Measurements from ENCODE around the gene DYRK1A. TPM values are rescaled to one million over a fixed set of nuclear protein-coding genes. Genes with fewer than 3 reads are reported as not detected.

The DYRK1A gene
- total RNA-seq, 4 donors from 2014 or later: 76.5 to 105 (median 91.3) TPM

GRCh38 chr21:37550618-37551330 is 184.2 kb downstream of the DYRK1A start:
- WGBS: 64% methylated on average over 9 of the region's 12 CpGs
- H3K4me3 ChIP-seq: no peak overlapping the region
- peak in 1 of 2 donors; percentile 50 for DNase-seq (ENCODE audit: low spot score in 2 of 2)

GRCh38 chr21:37551331-37551992 is 184.9 kb downstream of the DYRK1A start:
- 42% methylated on average over 13 of the region's 21 CpGs for WGBS
- no peak overlapping the region for H3K4me3 ChIP-seq
- TF ChIP-seq, protein P1, sequence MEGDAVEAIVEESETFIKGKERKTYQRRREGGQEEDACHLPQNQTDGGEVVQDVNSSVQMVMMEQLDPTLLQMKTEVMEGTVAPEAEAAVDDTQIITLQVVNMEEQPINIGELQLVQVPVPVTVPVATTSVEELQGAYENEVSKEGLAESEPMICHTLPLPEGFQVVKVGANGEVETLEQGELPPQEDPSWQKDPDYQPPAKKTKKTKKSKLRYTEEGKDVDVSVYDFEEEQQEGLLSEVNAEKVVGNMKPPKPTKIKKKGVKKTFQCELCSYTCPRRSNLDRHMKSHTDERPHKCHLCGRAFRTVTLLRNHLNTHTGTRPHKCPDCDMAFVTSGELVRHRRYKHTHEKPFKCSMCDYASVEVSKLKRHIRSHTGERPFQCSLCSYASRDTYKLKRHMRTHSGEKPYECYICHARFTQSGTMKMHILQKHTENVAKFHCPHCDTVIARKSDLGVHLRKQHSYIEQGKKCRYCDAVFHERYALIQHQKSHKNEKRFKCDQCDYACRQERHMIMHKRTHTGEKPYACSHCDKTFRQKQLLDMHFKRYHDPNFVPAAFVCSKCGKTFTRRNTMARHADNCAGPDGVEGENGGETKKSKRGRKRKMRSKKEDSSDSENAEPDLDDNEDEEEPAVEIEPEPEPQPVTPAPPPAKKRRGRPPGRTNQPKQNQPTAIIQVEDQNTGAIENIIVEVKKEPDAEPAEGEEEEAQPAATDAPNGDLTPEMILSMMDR (IDR thresholded peaks at IDR 0.05): no peak
- TF ChIP-seq POLR2AphosphoS5 (IDR thresholded peaks at IDR 0.05) (no peak), EP300 (IDR thresholded peaks at IDR 0.05) (no peak), POLR2A (IDR thresholded peaks at IDR 0.05) (no peak)
- no peak overlapping the region for H3K27ac ChIP-seq
- no peaks in the 10 kb centered on the region for H3K9me3 ChIP-seq
- H3K27me3 ChIP-seq: no peaks in the 10 kb centered on the region
- peaks cover 11% of the 10 kb centered on the region for H3K4me1 ChIP-seq
- no peaks in the 10 kb centered on the region for H3K36me3 ChIP-seq
- peak in 1 of 2 donors; percentile 42 for DNase-seq (ENCODE audit: low spot score in 2 of 2)

More at GRCh38 chr21:37550618-37551330, 184.2 kb downstream of the DYRK1A start:
- peaks cover 5% of the 10 kb centered on the region for H3K27me3 ChIP-seq
- no peaks in the 10 kb centered on the region for H3K36me3 ChIP-seq
- H3K4me1 ChIP-seq: peaks cover 11% of the 10 kb centered on the region
- H3K27ac ChIP-seq: no peak overlapping the region
- no peaks in the 10 kb centered on the region for H3K9me3 ChIP-seq
- TF ChIP-seq POLR2A (IDR thresholded peaks at IDR 0.05) (no peak), EP300 (IDR thresholded peaks at IDR 0.05) (no peak), POLR2AphosphoS5 (IDR thresholded peaks at IDR 0.05) (no peak)
- TF ChIP-seq, protein P1 (IDR thresholded peaks at IDR 0.05): no peak

DNA sequence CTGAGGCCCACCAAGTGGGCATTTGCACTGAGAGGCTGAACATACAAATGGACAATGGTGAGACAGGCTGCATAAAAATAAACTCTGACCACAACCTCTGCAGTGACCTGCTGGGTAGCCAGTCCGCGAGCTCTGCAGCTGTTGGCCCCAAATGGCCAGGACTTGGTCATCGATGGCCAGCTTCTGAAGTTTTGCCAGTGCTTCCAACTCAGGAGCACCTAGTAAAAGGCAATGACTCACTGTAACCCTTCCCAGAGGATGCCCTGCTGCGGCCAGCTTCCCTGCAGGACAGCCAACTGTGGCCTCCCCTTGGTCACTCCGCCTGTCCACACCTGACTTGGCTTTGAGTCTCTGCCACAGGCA is 185.4 kb downstream of the DYRK1A start:
- H3K36me3 ChIP-seq: no peaks in the 10 kb centered on the region
- H3K4me1 ChIP-seq: peaks cover 6% of the 10 kb centered on the region
- peak in 1 of 2 donors; percentile 29 for DNase-seq (ENCODE audit: low spot score in 2 of 2)
- no peaks in the 10 kb centered on the region for H3K27me3 ChIP-seq
- WGBS: 80% methylated on average over 4 of the region's 5 CpGs
- TF ChIP-seq EP300 (IDR thresholded peaks at IDR 0.05) (no peak), POLR2A (IDR thresholded peaks at IDR 0.05) (no peak), POLR2AphosphoS5 (IDR thresholded peaks at IDR 0.05) (no peak)
- TF ChIP-seq, protein P1 (IDR thresholded peaks at IDR 0.05): no peak
- no peaks in the 10 kb centered on the region for H3K9me3 ChIP-seq
- no peak overlapping the region for H3K4me3 ChIP-seq
- H3K27ac ChIP-seq: no peak overlapping the region

- TF ChIP-seq EP300 (IDR thresholded peaks at IDR 0.05) (no peak), POLR2A (IDR thresholded peaks at IDR 0.05) (no peak), POLR2AphosphoS5 (IDR thresholded peaks at IDR 0.05) (no peak)
- TF ChIP-seq, protein P1 (IDR thresholded peaks at IDR 0.05): no peak
- 94% methylated on average over 7 of the region's 10 CpGs for WGBS
- H3K36me3 ChIP-seq: no peaks in the 10 kb centered on the region
- H3K27me3 ChIP-seq: no peaks in the 10 kb centered on the region
- no peak overlapping the region for H3K4me3 ChIP-seq
- H3K9me3 ChIP-seq: no peaks in the 10 kb centered on the region
- no peak overlapping the region for H3K27ac ChIP-seq
- no peaks in the 10 kb centered on the region for H3K4me1 ChIP-seq
- DNase-seq (ENCODE audit: low spot score in 2 of 2): no peak
These were observed 186.0 kb downstream of the DYRK1A start for GRCh38 chr21:37552496-37553029.

GRCh38 chr21:37553078-37553481 is 186.5 kb downstream of the DYRK1A start:
- Histone ChIP-seq H3K4me3 (no peak overlapping the region), H3K36me3 (no peaks in the 10 kb centered on the region), H3K27me3 (no peaks in the 10 kb centered on the region), H3K27ac (no peak overlapping the region), H3K4me1 (no peaks in the 10 kb centered on the region), H3K9me3 (no peaks in the 10 kb centered on the region)
- no peak for DNase-seq (ENCODE audit: low spot score in 2 of 2)
- TF ChIP-seq, protein P1 (IDR thresholded peaks at IDR 0.05): no peak
- TF ChIP-seq POLR2A (IDR thresholded peaks at IDR 0.05) (no peak), POLR2AphosphoS5 (IDR thresholded peaks at IDR 0.05) (no peak), EP300 (IDR thresholded peaks at IDR 0.05) (no peak)
- WGBS: 63% methylated on average over 10 of the region's 10 CpGs

Measured in suprapubic skin (tissue), 4 donors.